K562 (cell line): Measurements from ENCODE around the gene FAIM. TPM values are rescaled to one million over a fixed set of nuclear protein-coding genes. Genes with fewer than 3 reads are reported as not detected.

ENCODE experiments used
- ATAC-seq: fragments of 200-7000 bp; cut with Tn5 transposase; 3 replicates; pipeline ENCODE4 v1.9.1; 2020; ENCODE audit warnings: moderate library complexity
- BruUV-seq: library from RNA; stranded (reverse); fragments of 400-500 nt; replicated peaks from 2 replicates; lab custom pipeline; 2021; lab: Mats Ljungman, UMichigan
- CTCF ChIA-PET: fragments of 300-600 bp; formaldehyde crosslinking; extraction: SDS; loops from one replicate; lab custom pipeline; 2021; ENCODE audit warnings: low intra/inter-chr PET ratio; lab: Yijun Ruan, JAX
- POLR2A ChIA-PET: fragments of 300-600, 350-650 bp; sonication (Branson Sonifier 250); formaldehyde crosslinking; extraction: SDS; loops from one replicate; lab custom pipeline; 2021; ENCODE audit warnings: antibody characterized with exemption, inconsistent platforms; lab: Yijun Ruan, JAX
- DNase-seq, 4 experiments: peaks; one replicate each; pipeline versions ENCODE4 v3.0.0 to v3.0.0-alpha.2; 2011 to 2018; ENCODE audit warnings: low spot score in 3 of 4, mixed read lengths in 3 of 4; ENCODE audit errors: extremely low read depth in 1 of 4
- FAIRE-seq: peaks from 2 replicates; lab custom pipeline; 2011; peaks lifted over from hg19 to GRCh38; lab: Jason Lieb, UNC
- H2AFZ ChIP-seq: 2 replicates; pipeline ENCODE4 v1.6.0; 2011; ENCODE audit warnings: low read depth, low read length, control low read depth, inconsistent platforms
- H3K27ac ChIP-seq: fragments of 200-600 bp; 3 replicates; pipeline ENCODE4 v1.8.0; 2011; ENCODE audit warnings: low read depth, mild to moderate bottlenecking, control low read depth, inconsistent platforms, low read length, moderate library complexity, mixed read lengths; ENCODE audit errors: extremely low read depth
- H3K27me3 ChIP-seq, 2 experiments: fragments of 300-600 bp in 1 of 2; 2 replicates in 1 of 2; 3 replicates in 1 of 2; pipeline versions ENCODE4 v1.6.0 to v1.8.0; 2011; ENCODE audit warnings: inconsistent platforms in 2 of 2, low read length in 2 of 2, mild to moderate bottlenecking in 1 of 2, mixed read lengths in 1 of 2, moderate library complexity in 1 of 2; ENCODE audit not compliant: control insufficient read depth in 2 of 2, insufficient read depth in 2 of 2
- H3K36me3 ChIP-seq: fragments of 300-600 bp; 3 replicates; pipeline ENCODE4 v1.8.0; 2011; ENCODE audit warnings: mild to moderate bottlenecking, low read length, inconsistent platforms; ENCODE audit not compliant: control insufficient read depth, insufficient read depth
- H3K4me1 ChIP-seq, 2 experiments: fragments of 200-600 bp in 1 of 2; replicated peaks in 1 of 2; 2 replicates in 1 of 2; 3 replicates in 1 of 2; pipeline versions ENCODE4 v1.5.1 to v1.8.0; 2011; ENCODE audit warnings: inconsistent platforms in 2 of 2, low read length in 2 of 2, mild to moderate bottlenecking in 1 of 2, mixed read lengths in 1 of 2, moderate library complexity in 1 of 2; ENCODE audit not compliant: control insufficient read depth in 2 of 2, insufficient read depth in 2 of 2
- H3K4me2 ChIP-seq: 2 replicates; pipeline ENCODE4 v1.6.1; 2011; ENCODE audit warnings: low read length, control low read depth, inconsistent platforms, mixed read lengths; ENCODE audit not compliant: insufficient read depth
- H3K4me3 ChIP-seq: fragments of 200-600 bp; sonication (generic), shearing (Covaris generic); 2 replicates; pipeline ENCODE4 v1.5.1; 2016; ENCODE audit warnings: control low read depth, inconsistent platforms
- H3K79me2 ChIP-seq: fragments of 200-600 bp; 3 replicates; pipeline ENCODE4 v1.8.0; 2011; ENCODE audit warnings: low read length, inconsistent platforms; ENCODE audit not compliant: control insufficient read depth, insufficient read depth
- H3K9ac ChIP-seq, 2 experiments: 2 replicates each; pipeline versions ENCODE4 v1.6.0 to v1.6.1; 2011; ENCODE audit warnings: low read depth in 2 of 2, low read length in 2 of 2, control low read depth in 1 of 2, inconsistent platforms in 1 of 2, mild to moderate bottlenecking in 1 of 2, mixed read lengths in 1 of 2; ENCODE audit not compliant: insufficient read depth in 1 of 2
- H3K9me1 ChIP-seq: one replicate; pipeline ENCODE4 v1.6.0; 2011; ENCODE audit warnings: inconsistent platforms, mild to moderate bottlenecking, low read length, moderate library complexity; ENCODE audit not compliant: control insufficient read depth, insufficient read depth
- H3K9me3 ChIP-seq: replicated peaks from 2 replicates; pipeline ENCODE4 v1.5.1; 2011; ENCODE audit warnings: low read depth, low read length, inconsistent platforms; ENCODE audit not compliant: control insufficient read depth, insufficient read depth
- H4K20me1 ChIP-seq: replicated peaks from 2 replicates; pipeline ENCODE4 v1.6.1; 2011; ENCODE audit warnings: low read length, inconsistent platforms, mixed read lengths; ENCODE audit not compliant: control insufficient read depth, insufficient read depth
- CBX2 ChIP-seq: fragments of 200-600 bp; sonication (generic); IDR thresholded peaks from one replicate; pipeline ENCODE4 v1.6.1; 2012; ENCODE audit warnings: mild to moderate bottlenecking, low read length, inconsistent platforms; ENCODE audit not compliant: insufficient read depth, poor library complexity, severe bottlenecking
- CBX3 ChIP-seq, 2 experiments: IDR thresholded peaks; 1 replicate in 1 of 2; 2 replicates in 1 of 2; pipeline ENCODE4 v1.6.1; 2012; ENCODE audit warnings: inconsistent platforms in 2 of 2, low read length in 2 of 2, borderline replicate concordance in 1 of 2, control low read depth in 1 of 2
- NFXL1 ChIP-seq: fragments of 450-650 bp; formaldehyde crosslinking; IDR thresholded peaks from 2 replicates; pipeline ENCODE4 v1.4.0; 2021; ENCODE audit warnings: mild to moderate bottlenecking
- POLR2AphosphoS2 ChIP-seq: IDR thresholded peaks from 2 replicates; pipeline ENCODE4 v1.6.1; 2012; ENCODE audit warnings: low read length, improper control_type of control experiment
- POLR2G ChIP-seq: fragments of 200-400 bp; formaldehyde crosslinking; IDR thresholded peaks from 2 replicates; pipeline ENCODE4 v1.6.1; 2017; ENCODE audit warnings: low read depth, mild to moderate bottlenecking, antibody characterized with exemption, low read length, moderate library complexity
- PRMT5 ChIP-seq: sonication (generic); formaldehyde crosslinking; IDR thresholded peaks from 2 replicates; pipeline ENCODE4 v1.5.0; 2020; ENCODE audit warnings: missing genetic modification reagents
- RBM22 ChIP-seq: fragments of 200-400 bp; formaldehyde crosslinking; IDR thresholded peaks from 2 replicates; pipeline ENCODE4 v1.6.1; 2018; ENCODE audit warnings: low read length, low read depth; ENCODE audit not compliant: poor library complexity, severe bottlenecking
- ZBTB1 ChIP-seq: sonication (generic); formaldehyde crosslinking; IDR thresholded peaks from 2 replicates; pipeline ENCODE4 v1.8.1; 2023; ENCODE audit warnings: missing genetic modification reagents, low read depth, mild to moderate bottlenecking, borderline replicate concordance
- whole genome bisulfite sequencing: fragments of 100-300 bp; shearing (Covaris generic); methylation state at CpG from one replicate; pipeline ENCODE4 v1.1.6; 2016; ENCODE audit warnings: low coverage, mixed read lengths; ENCODE audit not compliant: insufficient coverage; ENCODE audit errors: missing lambda C conversion rate; 5-methylcytosine and 5-hydroxymethylcytosine counted together
- in situ Hi-C: fragments of 300-500 bp; cut with MboI; formaldehyde crosslinking; loops from 4 replicates; pipeline ENCODE4 v1.15.0; 2018; ENCODE audit warnings: inconsistent platforms, mixed read lengths
- intact Hi-C: fragments of 100-400 bp; cut with micrococcal nuclease; formaldehyde crosslinking; loops from 2 replicates; pipeline ENCODE4 v1.14.2; 2022
- polyA plus RNA-seq, 8 experiments: library from polyadenylated mRNA; depleted of rRNA in 4 of 8; stranded (reverse) in 5 of 8; unstranded in 3 of 8; fragments of >200 nt; fragmentation: Nextera tagmentation in 2 of 8; fragmentation: Illumina TruSeq in 1 of 8; extraction: Ambion mirVana in 2 of 8; extraction: Trizol in 1 of 8; gene quantifications; 2 replicates each; pipeline versions ENCODE4 v1.2.1 to v1.2.3, GENCODE V29; 2011 to 2014; ENCODE audit warnings: inconsistent platforms in 1 of 8, missing spikeins in 1 of 8
- total RNA-seq, 7 experiments: library from RNA; depleted of rRNA in 6 of 7; stranded (reverse); fragments of >200 nt in 6 of 7; fragmentation: Illumina TruSeq in 2 of 7; extraction: Trizol in 2 of 7; gene quantifications; 2 replicates each; pipeline versions ENCODE4 v1.2.1 to v1.2.3, GENCODE V29; 2011 to 2021; ENCODE audit warnings: low replicate concordance in 1 of 7
- TF ChIP-seq, protein P1 (sequence below), 2 experiments: IDR thresholded peaks; 2 replicates each; pipeline ENCODE4 v1.6.1; 2011; ENCODE audit warnings: borderline replicate concordance in 1 of 2, control low read depth in 1 of 2, low read depth in 1 of 2, low read length in 1 of 2, mild to moderate bottlenecking in 1 of 2, mixed read lengths in 1 of 2, moderate library complexity in 1 of 2; ENCODE audit not compliant: insufficient read depth in 1 of 2, insufficient read length in 1 of 2, poor library complexity in 1 of 2, severe bottlenecking in 1 of 2; ENCODE audit errors: extremely low read depth in 1 of 2

The FAIM gene
- total and polyA plus RNA-seq, 9 of the 15 experiments (the other 6 are each of a cell fraction or from before 2014, with no cell fraction given): 2.5 to 7.9 (median 6.6) TPM

DNA sequence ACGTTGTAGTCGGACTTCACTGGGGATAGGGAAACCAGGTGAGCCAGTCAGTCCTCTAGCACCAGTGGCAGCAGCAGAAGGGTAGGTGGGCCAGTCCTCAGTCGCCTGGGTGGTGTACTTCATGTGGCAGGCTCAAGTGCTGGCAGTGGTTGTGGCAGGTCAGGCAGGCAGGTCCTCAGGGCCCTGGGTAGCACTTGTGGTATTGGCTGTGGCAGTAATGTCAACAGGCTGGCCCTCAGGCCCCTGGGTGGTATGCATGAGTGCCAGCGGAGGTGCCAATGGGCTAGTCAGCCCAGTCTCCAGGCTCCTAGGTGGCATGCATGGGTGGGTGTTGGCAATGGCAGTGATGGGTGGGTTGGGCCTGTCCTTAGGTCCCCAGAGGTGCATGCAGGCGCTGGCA is 40.6 kb downstream of the FAIM start:
- Histone ChIP-seq H3K9ac (no peak overlapping the region), H3K36me3 (peaks cover 46% of the 10 kb centered on the region), H3K9me1 (no peaks in the 10 kb centered on the region), H3K4me2 (no peak overlapping the region), H3K4me1 (no peaks in the 10 kb centered on the region), H3K79me2 (no peaks in the 10 kb centered on the region), H3K27me3 (no peaks in the 10 kb centered on the region), H3K27ac (no peak overlapping the region), H4K20me1 (no peaks in the 10 kb centered on the region), H3K9me3 (peaks cover 19% of the 10 kb centered on the region), H3K4me3 (no peak overlapping the region), H2AFZ (no peak overlapping the region)
- DNase-seq (no peak), ATAC-seq (peak; percentile 16; the same call in 1 of the 3 replicates), FAIRE-seq (no peak)
- in situ Hi-C loops: no loop called here
- TF ChIP-seq POLR2G (peak; percentile 63), RBM22 (peak; percentile 88), POLR2AphosphoS2 (0 out of 2 replicates have a peak, but pooled peaks have one; percentile 38), NFXL1 (CRISPR knock-in tag) (no peak), PRMT5 (no peak), CBX3 (IDR thresholded peaks at IDR 0.05; ENCODE audit: borderline replicate concordance in 1 of 2, low read length in 2 of 2) (peak in 1 of 2 experiments; percentile 12; a peak in 1 of 3 replicates), ZBTB1 (CRISPR knock-in tag) (no peak), CBX2 (no peak)
- TF ChIP-seq, protein P1, sequence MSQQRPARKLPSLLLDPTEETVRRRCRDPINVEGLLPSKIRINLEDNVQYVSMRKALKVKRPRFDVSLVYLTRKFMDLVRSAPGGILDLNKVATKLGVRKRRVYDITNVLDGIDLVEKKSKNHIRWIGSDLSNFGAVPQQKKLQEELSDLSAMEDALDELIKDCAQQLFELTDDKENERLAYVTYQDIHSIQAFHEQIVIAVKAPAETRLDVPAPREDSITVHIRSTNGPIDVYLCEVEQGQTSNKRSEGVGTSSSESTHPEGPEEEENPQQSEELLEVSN (IDR thresholded peaks at IDR 0.05; ENCODE audit: borderline replicate concordance in 1 of 2, extremely low read depth in 1 of 2, insufficient read depth in 1 of 2, insufficient read length in 1 of 2, low read depth in 1 of 2, low read length in 1 of 2, poor library complexity in 1 of 2, severe bottlenecking in 1 of 2): peak in 1 of 2 experiments; percentile 8
- ChIA-PET POLR2A (interaction anchor here (0.5 kb wide), 1 partner anchor 46 kb away, joined by 3 read pairs; no protein-coding TSS in a partner anchor), CTCF (no interaction called here)
- BruUV-seq: no TSS peak
- intact Hi-C loops: no loop called here
- 78% methylated on average over 5 of the region's 5 CpGs for WGBS
